ENCODE measurements around the gene DEAF1. TPM values are rescaled to one million over a fixed set of nuclear protein-coding genes. Genes with fewer than 3 reads are reported as not detected.

Gene DEAF1
- total and polyA plus RNA-seq, 2 experiments from 2014 or later = 42.6 to 47.8 TPM

DNA sequence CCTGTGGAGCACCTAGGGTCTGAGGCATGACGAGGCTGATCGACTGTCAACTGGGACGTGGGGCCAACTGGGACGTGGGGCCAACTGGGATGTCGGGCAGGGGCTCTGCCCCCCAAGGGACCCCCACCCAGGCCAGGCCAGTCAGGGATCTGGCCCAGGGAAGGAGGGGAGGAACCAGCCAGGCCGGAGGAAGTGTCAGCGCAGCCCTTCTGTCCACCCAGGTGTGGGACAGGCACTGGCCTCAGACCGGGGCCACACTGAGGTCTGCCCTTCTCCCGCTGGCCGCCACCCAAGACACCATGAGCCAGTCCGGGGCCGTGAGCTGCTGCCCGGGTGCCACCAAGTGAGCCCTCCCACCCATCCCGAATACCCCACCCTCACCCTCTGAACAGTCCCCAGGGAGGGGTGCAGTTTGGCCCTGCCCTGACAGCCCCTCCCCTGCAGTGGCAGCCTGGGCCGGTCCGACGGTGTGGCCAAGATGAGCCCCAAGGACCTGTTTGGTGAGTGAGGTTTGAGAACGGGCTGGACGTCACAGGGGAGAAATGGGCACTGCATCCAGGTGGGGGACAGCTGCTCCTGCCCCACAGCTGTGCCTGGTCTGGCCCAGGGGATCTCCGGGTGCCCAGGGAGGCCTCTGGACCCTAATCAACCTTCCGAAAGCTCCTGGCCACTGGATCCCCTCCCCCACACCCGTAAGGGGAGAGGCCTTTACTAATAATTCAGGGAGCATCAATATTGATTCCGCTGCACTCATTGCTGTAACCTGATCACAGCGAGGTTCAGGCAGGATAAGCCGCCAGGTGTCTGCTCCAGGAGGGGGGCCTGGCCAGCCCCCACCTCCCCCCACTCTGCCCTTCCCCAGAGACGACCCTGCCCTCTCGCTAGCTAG lies 14.3 kb upstream of the DEAF1 start:
- no peaks in the 10 kb centered on the region for H3K79me2 ChIP-seq (replicated peaks; ENCODE audit: insufficient read depth)
- peaks cover 26% of the 10 kb centered on the region for H3K4me1 Mint-ChIP-seq
- DNase-seq (ENCODE audit: low spot score) (no peak), ATAC-seq (no peak)
- no peak overlapping the region for H3K27ac Mint-ChIP-seq
- H3K36me3 ChIP-seq (ENCODE audit: insufficient read depth) = no peaks in the 10 kb centered on the region
- H3K4me3 ChIP-seq = no peak overlapping the region
- H4K20me1 ChIP-seq (replicated peaks; ENCODE audit: insufficient read depth) = no peaks in the 10 kb centered on the region
- 0 out of 2 replicates have a peak overlapping the region, but pooled peaks have one; percentile 55 for H3K27ac ChIP-seq (ENCODE audit: low read depth)
- H3K4me3 Mint-ChIP-seq = no peak overlapping the region
- no peak overlapping the region for H2AFZ ChIP-seq
- H3K4me1 ChIP-seq (ENCODE audit: insufficient read depth) = peaks cover 19% of the 10 kb centered on the region
- H3K9me2 ChIP-seq (ENCODE audit: insufficient read depth) = no peaks in the 10 kb centered on the region
- no peaks in the 10 kb centered on the region for H3K36me3 Mint-ChIP-seq (ENCODE audit: low read depth)
- H3K27me3 ChIP-seq (ENCODE audit: insufficient read depth) = no peaks in the 10 kb centered on the region
- TF ChIP-seq, protein P1, sequence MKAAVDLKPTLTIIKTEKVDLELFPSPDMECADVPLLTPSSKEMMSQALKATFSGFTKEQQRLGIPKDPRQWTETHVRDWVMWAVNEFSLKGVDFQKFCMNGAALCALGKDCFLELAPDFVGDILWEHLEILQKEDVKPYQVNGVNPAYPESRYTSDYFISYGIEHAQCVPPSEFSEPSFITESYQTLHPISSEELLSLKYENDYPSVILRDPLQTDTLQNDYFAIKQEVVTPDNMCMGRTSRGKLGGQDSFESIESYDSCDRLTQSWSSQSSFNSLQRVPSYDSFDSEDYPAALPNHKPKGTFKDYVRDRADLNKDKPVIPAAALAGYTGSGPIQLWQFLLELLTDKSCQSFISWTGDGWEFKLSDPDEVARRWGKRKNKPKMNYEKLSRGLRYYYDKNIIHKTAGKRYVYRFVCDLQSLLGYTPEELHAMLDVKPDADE (IDR thresholded peaks at IDR 0.05) = no peak
- no peak for TF ChIP-seq EZH2 (IDR thresholded peaks at IDR 0.05; ENCODE audit: low read depth, unreplicated experiment)
- TF ChIP-seq CREB1 (CRISPR knock-in tag; IDR thresholded peaks at IDR 0.05; ENCODE audit: low read depth) = no peak
- no peak for TF ChIP-seq ZNF331 (CRISPR knock-in tag; IDR thresholded peaks at IDR 0.05; ENCODE audit: low read depth)
- TF ChIP-seq STAT1 (IDR thresholded peaks at IDR 0.05; ENCODE audit: unreplicated experiment) = no peak
- TF ChIP-seq ZNF114 (CRISPR knock-in tag; IDR thresholded peaks at IDR 0.05) = no peak
- TF ChIP-seq POLR2AphosphoS5 (IDR thresholded peaks at IDR 0.05; ENCODE audit: low read depth) = no peak; the same call in 1 of the 2 replicates
- TF ChIP-seq ZNF462 (CRISPR knock-in tag; IDR thresholded peaks at IDR 0.05) = no peak
- peaks cover 11% of the 10 kb centered on the region for H3K27me3 Mint-ChIP-seq (ENCODE audit: insufficient read depth, low read depth, poor library complexity)
- H3K4me2 ChIP-seq = peak overlapping the region; percentile 48
- 0 out of 2 replicates have a peak, but pooled peaks cover 12% of the 10 kb centered on the region for H3F3A ChIP-seq (replicated peaks; ENCODE audit: low read depth)
- no peaks in the 10 kb centered on the region for H3K9me3 Mint-ChIP-seq

All from GM23338 (cell line).